Measurements from ENCODE around the gene OSTN.

DNA sequence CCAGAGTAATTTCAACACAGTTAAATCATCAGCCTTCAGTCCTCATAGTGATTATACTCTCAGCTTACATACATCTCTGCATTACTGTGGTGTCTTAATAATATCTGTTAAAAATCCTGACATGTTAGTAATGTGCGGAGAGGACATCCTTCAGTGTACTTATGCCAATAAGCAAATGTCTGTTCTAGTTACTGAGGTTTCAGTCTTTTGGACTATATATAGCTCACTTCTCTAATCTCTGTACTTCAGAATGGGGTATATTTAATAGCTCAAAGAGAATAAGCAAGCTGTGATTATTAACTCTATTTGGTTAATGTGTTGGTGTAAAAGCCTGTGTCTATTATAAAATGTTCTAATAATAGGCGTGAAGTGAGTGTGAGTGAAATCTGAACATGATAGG is 28.9 kb upstream of the OSTN start:
- TF ChIP-seq, protein P1, sequence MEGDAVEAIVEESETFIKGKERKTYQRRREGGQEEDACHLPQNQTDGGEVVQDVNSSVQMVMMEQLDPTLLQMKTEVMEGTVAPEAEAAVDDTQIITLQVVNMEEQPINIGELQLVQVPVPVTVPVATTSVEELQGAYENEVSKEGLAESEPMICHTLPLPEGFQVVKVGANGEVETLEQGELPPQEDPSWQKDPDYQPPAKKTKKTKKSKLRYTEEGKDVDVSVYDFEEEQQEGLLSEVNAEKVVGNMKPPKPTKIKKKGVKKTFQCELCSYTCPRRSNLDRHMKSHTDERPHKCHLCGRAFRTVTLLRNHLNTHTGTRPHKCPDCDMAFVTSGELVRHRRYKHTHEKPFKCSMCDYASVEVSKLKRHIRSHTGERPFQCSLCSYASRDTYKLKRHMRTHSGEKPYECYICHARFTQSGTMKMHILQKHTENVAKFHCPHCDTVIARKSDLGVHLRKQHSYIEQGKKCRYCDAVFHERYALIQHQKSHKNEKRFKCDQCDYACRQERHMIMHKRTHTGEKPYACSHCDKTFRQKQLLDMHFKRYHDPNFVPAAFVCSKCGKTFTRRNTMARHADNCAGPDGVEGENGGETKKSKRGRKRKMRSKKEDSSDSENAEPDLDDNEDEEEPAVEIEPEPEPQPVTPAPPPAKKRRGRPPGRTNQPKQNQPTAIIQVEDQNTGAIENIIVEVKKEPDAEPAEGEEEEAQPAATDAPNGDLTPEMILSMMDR (IDR thresholded peaks at IDR 0.05), result no peak
- no peak for TF ChIP-seq EP300 (IDR thresholded peaks at IDR 0.05)

Measured in ovary (tissue), 3 donors.